GM21717 (cell line): ENCODE data around the gene SUN3.
A peak's percentile ranks its signal among the peaks of the same experiment; 100 is the strongest.
"Not testable (repeated sequence)": the region's sequence is repeated elsewhere in the genome, so short reads cannot be mapped to it uniquely, and the experiment has no call there.

Source experiments
- ATAC-seq: cut with Tn5 transposase; IDR thresholded peaks from one replicate; pipeline ENCODE4 v1.9.1; 2021; ENCODE audit warnings: mild to moderate bottlenecking, moderate library complexity; ENCODE audit not compliant: unreplicated experiment

Gene SUN3

DNA sequence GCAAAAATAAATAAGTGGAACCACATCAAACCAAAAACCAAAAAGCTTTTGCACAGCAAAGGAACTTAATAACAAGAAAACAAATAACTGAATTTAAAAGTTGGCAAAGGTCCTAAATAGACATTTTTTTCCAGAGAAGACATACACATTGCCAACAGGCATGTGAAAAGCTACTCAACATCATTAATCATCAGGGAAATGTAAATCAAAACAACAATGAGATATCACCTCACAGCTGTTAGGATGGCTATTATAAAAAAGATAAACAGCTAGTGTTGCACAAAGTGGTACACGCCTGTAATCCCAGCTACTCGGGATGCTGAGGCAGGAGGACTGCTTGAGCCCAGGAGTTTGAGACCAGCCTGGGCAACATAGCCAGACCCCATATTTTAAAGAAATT is 2.2 kb upstream of the SUN3 start:
- ATAC-seq: no peak

DNA sequence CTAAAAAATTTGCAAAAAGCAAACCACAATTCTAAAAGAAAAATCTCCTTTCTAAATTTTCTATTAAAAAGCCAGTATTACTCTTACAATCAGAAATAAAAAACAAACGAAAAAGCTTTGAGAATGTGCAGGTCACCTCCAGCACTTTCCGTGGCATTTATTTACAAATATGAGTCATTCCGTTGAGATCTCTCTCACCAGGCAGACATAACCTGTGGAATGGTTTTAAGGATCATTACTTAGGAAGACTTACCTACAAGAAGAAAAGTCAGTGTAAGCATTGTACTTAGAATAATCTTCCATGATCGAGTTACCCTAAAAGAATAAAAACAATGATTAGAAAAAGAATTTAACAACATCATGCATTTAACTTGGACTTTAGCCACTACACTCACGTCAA is 3.3 kb downstream of the SUN3 start:
- no peak for ATAC-seq

DNA sequence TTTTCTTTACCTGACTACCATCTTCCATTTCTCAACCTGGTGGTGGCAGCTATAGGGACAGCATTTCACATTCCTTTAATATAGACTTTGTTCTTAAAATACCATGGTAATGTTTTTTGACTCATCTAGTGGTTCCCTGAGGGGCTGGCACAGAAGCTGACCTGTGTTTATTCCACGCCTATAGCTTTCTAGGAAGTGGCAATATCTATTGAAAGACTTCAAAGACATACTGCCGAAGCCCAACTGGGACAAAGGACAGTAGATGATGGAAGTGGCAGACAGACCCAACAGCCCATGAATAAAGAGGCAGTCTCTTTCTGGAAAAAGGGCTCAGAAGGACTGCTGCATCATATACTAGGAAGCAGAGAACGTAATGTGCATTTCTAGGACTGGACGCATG is 11.2 kb downstream of the SUN3 start:
- ATAC-seq: no peak

DNA sequence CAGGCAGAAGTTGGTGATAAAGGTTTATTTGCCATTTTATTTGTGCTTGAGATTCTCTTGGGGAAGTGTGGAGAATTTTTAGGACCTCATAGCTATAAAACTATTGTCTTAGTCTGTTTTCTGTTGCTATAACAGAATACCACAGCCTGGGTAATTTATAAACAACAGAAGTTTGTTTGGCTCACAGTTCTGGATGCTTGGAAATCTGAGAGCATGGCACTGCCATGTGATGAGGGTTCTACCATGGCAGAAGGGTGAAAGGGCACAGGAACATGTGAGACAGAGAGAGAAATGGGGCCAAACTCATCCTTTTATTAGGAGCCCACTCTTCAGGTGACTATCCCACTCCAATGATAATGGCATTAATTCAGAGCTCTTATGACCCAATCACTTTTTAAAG is 12.3 kb downstream of the SUN3 start:
- no peak for ATAC-seq

DNA sequence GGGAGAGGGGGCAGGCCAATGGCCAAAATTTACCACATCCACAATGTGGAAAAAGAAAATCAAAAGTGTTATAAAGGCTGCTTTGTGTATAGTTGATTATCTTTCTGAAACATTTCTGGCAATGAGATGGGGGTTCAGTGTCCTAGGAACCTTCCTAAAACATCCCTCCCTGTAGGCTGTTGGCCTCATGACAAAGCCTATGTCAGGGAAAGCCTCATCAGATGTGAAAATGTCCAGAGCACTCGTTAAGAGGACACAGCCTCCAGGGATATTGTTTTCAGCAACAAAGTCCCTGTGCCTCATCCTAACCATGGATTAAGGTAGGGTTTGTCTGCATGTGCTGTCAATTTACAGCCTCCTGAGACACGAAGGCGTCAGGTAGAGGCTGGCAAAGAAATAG is 17.0 kb downstream of the SUN3 start:
- ATAC-seq: no peak

DNA sequence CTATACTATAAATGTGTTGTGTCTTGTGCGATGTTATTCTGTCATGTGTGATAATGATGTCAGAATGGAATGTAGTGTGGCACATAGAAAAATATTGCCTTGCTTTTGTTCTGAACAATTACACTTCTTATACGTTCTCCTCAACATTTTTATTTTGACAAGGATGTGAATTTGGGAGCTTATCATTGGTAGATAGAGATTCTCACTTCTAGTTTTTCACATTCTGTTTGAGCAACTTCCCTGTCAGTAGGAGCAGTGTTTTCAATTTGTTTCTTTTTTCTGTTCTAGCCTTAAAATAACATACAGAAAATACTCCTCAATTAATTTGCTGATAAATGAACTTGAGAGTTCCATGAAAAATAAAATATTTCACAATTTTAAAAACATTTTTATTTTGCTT is 17.6 kb downstream of the SUN3 start:
- no peak for ATAC-seq

DNA sequence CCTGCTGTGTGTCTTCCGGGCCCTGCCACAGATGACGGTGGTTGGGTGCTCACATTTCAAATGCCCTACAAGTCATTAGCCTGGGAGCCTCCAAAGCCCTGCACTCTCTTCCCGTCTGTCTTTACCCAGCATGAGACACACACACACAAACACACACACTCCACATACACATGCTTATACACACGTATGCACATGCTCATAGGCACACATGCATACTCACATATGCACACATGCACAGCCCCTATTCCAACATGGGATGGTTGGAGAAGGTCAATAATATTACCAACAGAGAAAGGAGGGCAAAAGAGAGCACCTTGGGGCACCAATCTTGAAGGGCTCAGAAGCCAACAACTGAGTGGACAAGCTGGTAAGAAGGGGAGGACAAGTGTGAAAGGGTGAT is 19.0 kb downstream of the SUN3 start:
- ATAC-seq: no peak

DNA sequence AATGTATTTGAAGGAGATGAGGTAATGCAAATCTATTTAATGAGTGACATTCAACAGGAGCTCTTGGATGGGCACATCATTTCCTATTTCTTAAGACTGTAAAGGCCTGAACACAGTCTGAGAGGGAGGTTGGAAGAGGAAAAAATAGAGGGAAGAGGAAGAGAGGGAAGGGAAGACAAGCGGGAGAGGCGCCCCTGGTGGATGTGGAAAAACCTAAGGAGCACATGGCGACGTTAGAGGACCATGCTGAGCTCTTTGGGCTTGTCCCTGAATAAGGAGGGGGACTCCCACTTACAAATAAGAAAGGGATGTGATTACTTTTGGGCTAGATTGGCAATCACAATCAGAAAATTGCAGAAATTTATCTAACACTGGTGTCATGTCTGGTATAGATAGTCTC is 19.6 kb downstream of the SUN3 start:
- ATAC-seq: no peak

DNA sequence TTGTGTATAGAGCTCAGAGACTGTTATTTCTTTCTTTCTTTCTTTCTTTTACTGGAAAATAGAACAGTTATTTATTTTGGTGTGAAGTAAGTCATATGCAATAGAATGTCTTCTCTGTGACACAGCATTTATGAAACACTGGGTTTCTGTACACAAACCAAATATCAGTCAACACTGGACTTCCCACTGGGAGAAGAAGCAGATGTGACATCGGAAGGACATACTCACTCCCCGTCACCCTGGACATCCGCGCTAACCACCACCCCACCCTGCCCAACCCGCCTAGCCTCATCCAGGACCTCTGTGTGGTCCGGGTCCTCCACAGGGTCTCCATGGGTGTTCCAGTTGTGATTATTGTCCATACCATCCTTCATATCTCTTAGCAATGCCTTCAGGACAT is 22.0 kb downstream of the SUN3 start:
- no peak for ATAC-seq

DNA sequence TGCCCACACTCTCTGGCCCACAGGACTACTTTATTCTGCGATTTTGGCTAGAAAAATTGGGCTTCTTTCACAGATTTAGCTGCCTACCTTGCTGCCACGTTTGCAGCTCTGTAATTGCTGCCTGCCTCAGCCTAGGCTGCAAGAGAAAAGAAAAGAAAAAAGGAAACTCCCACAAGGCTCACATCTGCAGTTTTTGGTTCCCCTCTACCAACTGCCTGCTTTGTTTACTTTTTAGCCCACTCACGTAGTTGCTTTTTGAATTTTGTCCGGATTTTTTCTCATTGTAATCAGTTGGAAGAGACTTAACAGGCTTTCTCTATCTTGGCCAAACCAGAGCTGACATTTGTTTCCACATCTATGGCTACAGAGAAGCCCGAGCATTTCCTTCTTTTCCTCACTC is 24.3 kb downstream of the SUN3 start:
- no peak for ATAC-seq

DNA sequence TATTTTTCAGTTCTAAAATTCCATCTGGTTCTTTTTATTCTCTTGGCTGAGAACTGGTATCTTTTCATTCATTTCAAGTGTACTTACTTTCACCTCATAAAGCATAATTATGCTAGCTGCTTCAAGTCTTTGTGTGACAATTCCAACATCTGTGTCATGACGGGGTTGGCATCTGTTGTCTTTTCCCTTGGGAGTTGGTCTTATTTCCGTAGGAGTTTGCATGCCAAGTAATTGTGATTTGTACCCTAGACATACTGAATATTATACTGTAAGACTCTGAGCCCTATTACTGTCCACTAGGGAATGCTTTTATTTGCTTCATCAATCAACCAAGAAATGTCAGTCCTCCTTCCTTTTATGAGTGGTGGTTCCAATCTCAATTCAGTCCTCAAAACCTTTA is 24.9 kb downstream of the SUN3 start:
- no peak for ATAC-seq

DNA sequence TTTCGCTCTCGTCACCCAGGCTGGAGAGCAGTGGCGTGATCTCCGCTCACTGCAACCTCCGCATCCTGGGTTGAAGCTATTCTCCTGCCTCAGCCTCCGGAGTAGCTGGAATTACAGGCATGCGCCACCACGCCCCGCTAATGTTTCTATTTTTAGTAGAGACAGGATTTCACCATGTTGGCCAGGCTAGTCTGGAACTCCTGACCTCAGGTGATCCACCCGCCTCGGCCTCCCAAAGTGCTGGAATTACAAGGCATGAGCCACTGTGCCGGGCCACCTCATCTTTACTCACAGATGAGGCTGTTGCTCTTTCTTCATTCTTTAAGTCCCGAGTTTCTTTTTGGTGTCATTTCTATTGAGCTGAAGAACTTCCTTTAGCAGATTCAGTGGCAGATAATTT is 28.7 kb downstream of the SUN3 start:
- ATAC-seq: not testable (repeated sequence)

DNA sequence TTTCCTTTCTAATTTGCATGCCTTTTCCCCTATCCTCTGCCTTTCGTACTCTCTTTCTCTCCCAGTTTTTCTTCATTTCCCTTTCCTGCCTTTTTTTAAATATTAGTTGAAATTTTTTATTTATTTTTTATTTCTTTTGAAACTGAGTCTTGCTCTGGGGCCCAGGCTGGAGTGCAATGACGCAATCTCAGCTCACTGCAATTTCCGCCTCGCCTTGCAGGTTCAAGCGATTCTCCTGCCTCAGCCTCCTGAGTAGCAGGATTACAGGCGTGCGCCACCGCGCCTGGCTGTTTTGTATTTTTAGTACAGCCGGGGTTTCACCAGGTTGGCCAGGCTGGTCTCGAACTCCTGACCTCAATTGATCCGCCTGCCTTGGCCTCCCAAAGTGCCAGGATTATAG is 29.5 kb downstream of the SUN3 start:
- no peak for ATAC-seq

DNA sequence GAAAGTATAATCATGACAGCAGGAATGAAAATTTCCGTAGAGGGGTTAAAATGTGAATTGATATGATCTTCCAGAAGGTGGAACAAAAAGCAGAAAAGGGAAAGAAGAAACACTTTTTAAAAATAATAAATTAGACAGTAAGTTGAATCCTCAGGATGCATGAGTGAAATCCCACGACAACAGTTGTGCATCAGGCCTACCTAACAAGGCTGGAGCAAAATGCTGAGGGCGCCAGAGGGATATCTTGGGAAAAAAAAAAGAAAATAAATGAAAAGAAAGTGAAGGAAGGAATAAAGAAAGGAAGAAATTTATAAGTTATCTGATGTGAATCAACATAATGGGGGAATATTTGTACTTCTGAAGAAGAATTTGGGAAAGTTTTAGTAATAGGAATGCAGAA is 36.5 kb downstream of the SUN3 start:
- no peak for ATAC-seq

DNA sequence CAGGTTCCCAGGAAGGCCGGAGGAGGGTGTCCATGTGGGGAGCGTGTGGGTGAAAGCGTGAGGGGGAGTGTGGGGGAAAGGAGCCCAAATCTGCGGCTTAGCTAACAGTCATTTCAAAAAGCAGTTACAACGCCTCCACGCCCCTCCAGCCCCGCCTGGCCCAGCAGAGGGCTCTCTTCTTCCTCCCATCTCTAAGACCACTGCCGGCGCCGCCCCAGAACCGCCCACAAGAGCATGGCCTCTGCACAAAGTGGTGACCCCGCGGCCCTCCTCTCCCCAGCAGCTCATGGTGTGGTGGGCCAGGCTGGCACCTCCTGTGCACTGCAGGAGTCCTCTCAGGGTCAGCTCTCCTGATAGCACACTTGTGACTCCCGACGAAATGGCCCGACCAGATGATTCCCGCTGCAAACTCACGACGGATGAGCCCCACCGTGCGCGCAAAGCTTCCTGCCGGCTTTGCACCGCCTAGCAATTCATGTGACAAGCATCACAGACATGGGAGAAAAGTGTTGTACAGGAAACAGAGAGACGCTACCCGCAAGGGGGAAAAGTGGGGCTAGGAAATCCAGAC is 37.1 kb downstream of the SUN3 start:
- ATAC-seq: peak; percentile 99

DNA sequence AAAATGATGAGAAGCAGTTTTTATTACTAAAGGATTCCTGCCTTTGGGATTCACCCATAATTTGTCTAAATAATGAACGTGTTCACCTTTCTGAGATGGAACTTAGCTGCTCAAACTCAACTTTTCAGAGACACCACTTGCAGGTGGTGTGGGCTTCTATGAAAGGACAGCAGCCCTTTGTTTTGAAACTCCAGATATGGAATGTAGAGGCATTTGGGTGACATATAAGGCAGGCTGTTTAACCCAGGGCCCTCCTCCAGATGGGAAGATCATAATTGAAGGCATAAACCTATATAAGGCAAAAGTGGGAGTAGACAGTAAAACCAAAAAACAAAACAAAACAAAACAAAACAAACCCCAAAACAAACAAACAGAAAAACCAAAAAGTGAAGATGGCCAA is 37.6 kb downstream of the SUN3 start:
- ATAC-seq: no peak

DNA sequence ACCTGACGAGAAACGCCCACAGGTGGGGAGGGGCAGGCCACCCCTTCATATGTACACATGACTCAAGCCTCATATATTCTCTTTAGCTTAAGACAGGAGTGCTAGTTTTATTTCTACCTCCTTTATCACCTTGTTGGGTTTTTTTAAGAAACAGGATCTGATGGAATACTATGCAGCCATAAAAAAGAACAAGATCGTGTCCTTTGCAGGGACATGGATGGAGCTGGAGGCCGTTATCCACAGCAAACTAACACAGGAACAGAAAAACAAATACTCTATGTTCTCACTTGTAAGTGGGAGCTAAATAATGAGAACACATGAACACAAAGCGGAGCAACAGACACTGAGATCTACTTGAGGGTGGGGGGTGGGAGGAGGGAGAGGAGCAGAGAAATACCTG is 38.3 kb downstream of the SUN3 start:
- ATAC-seq: no peak

DNA sequence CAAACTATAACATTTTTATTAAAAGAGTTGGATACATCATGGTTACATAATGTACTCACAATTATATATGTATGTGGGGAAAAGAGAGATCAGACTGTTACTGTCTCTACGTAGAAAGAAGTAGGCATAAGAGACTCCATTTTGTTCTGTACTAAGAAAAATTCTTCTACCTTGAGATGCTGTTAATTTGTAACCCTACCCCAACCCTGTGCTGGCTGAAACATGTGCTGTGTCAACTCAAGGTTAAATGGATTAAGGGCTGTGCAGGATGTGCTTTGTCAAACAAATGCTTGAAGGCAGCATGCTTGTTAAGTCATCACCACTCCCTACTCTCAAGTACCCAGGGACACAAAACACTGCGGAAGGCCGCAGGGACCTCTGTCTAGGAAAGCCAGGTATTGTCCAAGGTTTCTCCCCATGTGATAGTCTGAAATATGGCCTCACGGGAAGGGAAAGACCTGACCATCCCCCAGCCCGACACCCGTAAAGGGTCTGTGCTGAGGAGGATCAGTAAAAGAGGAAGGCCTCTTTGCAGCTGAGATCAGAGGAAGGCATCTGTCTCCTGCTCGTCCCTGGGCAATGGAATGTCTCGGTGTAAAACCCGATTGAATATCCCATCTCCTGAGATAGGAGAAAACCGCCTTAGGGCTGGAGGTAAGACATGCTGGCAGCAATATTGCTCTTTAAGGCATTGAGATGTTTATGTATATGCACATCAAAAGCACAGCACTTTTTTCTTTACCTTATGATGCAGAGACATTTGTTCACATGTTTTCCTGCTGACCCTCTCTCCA is 39.1 kb downstream of the SUN3 start:
- ATAC-seq: not testable (repeated sequence)

DNA sequence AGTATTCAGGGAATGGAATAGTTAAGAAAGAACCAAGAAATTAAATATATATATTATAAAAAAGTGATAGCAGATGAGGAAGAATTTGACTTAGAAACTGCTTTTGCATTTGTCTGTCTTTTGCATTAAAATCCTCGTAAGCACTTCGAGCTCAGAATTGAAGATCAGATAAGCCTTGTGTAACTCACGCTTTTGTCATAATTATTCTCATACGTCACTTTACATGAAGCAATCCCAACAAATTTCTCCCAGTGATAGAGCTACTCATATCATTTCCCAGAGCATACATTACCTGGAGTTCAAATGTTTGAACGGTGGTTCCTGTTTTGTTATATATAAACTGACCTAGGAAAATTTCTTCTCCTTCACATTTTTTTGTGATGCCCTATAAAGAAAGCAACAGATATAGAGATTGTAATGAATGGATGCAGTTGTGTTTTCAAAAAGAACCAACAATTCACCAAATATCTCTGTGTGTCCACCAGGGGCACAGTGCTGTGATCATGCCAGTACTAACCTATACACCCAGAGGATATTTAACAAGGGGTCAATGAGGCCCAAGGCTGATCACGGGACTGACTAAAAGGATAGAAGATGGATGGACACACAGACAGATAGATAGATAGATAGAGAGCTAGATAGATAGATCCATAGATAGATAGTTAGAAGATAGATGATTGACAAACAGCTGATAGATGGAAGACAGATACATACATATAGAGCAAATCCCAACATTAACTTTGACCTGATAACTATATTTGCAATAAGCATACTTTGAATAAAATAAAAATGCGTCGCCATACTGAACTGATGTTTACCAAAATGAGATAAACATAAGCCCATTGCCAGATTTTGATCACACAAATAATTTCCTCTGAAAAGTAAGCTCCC is 40.2 kb downstream of the SUN3 start:
- no peak for ATAC-seq

DNA sequence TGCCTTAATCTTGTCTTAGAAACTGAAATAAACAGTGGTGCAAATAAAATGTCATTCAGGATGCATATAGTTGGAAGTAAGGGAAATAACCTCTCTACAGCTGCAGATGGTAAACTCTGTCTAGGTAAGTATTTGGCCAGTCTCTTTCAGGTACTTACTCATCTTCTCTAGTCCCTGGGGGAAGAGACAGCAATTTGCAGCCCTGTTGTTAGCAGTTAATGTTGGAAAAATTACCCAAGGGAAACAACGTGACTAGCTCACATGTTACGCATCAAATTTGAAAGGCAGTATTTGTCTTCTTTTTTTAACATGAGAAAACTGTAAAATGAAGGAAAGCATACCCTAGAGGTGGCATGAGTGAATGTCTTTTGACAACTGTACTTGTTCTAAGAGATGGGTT is 46.3 kb downstream of the SUN3 start:
- ATAC-seq: no peak

DNA sequence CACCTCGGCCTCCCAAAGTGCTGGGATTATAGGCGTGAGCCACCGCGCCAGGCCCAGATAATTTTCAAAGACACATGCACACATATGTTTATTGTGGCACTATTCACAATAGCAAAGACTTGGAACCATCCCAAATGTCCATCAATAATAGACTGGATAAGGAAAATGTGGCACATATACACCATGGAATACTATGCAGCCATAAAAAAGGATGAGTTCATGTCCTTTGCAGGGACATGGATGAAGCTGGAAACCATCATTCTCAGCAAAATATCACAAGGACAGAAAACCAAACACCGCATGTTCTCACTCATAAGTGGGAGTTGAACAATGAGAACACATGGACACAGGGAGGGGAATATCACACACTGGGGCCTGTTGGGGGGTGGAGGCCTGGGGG is 48.3 kb downstream of the SUN3 start:
- not testable (repeated sequence) for ATAC-seq

DNA sequence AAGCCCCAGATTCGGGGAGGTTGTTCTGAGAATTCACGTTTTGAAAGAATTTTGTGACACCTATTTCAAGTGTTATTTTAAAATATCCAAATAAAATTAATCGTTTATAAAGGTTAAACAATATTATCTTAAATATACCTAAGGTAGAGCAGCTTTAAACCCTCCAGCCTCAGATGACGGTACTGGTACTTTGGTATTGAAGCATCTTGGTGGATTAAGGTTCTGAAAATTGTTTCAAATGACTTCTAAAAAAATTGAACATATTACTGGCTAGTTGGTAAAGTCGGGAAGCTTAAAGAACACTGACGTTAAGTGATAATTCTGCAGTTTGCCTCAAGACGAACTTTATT is 49.1 kb downstream of the SUN3 start:
- no peak for ATAC-seq
